Measurements from ENCODE around the gene TNNT2. TPM values are rescaled to one million over a fixed set of nuclear protein-coding genes. Genes with fewer than 3 reads are reported as not detected.
A peak's percentile ranks its signal among the peaks of the same experiment; 100 is the strongest.

Gene TNNT2
- total and polyA plus RNA-seq, 9 donors: 408 to 1,212 (median 904) TPM

DNA sequence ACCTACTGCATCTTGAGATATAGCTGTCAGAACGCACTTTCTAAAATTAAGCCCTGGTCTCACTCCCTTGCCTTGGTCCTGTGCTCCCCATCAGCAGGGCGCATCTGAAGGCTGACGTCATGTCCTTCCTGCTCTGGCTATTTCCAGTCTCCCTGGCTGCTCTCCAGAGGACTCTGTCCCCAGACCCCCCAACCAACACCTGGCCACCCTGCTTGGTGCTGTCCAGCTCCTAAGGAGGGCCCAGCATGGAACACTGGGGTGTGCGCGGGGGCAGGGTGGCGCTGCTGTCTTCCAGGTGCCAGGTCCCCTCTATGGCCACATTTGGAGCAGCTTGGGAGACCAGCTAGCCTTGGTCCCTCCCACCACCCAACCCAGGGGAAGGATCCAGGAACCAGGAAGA, 8.3 kb downstream of the TNNT2 start:
- Histone ChIP-seq H3K4me3 (ENCODE audit: low read length) (no peak overlapping the region), H3K9me3 (replicated peaks; ENCODE audit: control insufficient read depth, low read depth, low read length) (no peaks in the 10 kb centered on the region), H3K27ac (ENCODE audit: low read length) (no peak overlapping the region), H3K36me3 (ENCODE audit: control insufficient read depth, insufficient read depth, low read length) (peaks cover 68% of the 10 kb centered on the region), H3K4me1 (ENCODE audit: control insufficient read depth, insufficient read depth, low read length) (peaks cover 59% of the 10 kb centered on the region), H3K27me3 (ENCODE audit: control insufficient read depth, insufficient read depth, low read length) (no peaks in the 10 kb centered on the region)
- 37% methylated on average over 3 of the region's 6 CpGs for WGBS (ENCODE audit: insufficient coverage)
- DNase-seq: peak; percentile 63

DNA sequence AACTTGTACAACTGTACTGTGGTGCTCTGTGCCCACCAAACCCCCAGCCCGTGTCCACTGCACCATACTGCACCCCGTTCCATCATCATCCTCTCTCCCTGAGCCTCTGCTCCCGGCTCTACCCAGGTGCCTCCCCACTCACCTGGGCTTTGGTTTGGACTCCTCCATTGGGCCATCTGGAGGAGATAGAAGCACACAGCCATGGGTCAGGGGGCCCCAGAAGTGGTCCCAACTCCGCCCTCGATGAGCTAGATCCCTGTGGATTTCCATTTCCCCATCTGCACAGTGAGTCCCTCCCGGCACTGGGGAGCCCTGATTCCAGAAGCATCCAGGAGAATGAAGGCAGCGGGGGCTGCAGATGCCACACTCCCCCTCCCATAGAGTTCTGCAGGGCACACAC, 10.8 kb downstream of the TNNT2 start:
- H3K4me3 ChIP-seq (ENCODE audit: low read length): no peak overlapping the region
- 76% methylated on average over 7 of the region's 7 CpGs for WGBS (ENCODE audit: insufficient coverage)
- H3K27me3 ChIP-seq (ENCODE audit: control insufficient read depth, insufficient read depth, low read length): no peaks in the 10 kb centered on the region
- H3K36me3 ChIP-seq (ENCODE audit: control insufficient read depth, insufficient read depth, low read length): peaks cover 74% of the 10 kb centered on the region
- no peak for DNase-seq
- H3K9me3 ChIP-seq (replicated peaks; ENCODE audit: control insufficient read depth, low read depth, low read length): no peaks in the 10 kb centered on the region
- H3K27ac ChIP-seq (ENCODE audit: low read length): no peak overlapping the region
- H3K4me1 ChIP-seq (ENCODE audit: control insufficient read depth, insufficient read depth, low read length): peaks cover 47% of the 10 kb centered on the region

DNA sequence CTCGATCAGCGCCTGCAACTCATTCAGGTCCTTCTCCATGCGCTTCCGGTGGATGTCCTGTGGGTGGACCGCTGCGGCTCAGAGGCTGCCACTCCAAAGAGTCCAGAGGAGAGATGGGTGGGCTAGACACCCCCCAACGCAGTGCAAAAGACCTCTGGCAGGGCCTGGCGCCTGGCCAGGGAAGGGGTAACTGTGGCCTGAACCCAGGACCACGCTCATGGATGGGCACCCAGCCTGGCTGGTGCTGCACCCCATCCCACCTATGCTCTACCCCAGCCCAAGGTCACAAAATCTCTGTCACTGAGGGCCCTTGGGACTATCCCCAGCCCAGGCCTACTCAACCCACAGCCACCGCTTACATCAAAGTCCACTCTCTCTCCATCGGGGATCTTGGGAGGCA, 12.2 kb downstream of the TNNT2 start:
- Histone ChIP-seq H3K27me3 (ENCODE audit: control insufficient read depth, insufficient read depth, low read length) (no peaks in the 10 kb centered on the region), H3K9me3 (replicated peaks; ENCODE audit: control insufficient read depth, low read depth, low read length) (no peaks in the 10 kb centered on the region), H3K27ac (ENCODE audit: low read length) (no peak overlapping the region), H3K4me3 (ENCODE audit: low read length) (no peak overlapping the region), H3K4me1 (ENCODE audit: control insufficient read depth, insufficient read depth, low read length) (peaks cover 44% of the 10 kb centered on the region), H3K36me3 (ENCODE audit: control insufficient read depth, insufficient read depth, low read length) (peaks cover 78% of the 10 kb centered on the region)
- no peak for DNase-seq
- whole genome bisulfite sequencing (ENCODE audit: insufficient coverage): 81% methylated on average over 9 of the region's 11 CpGs

DNA sequence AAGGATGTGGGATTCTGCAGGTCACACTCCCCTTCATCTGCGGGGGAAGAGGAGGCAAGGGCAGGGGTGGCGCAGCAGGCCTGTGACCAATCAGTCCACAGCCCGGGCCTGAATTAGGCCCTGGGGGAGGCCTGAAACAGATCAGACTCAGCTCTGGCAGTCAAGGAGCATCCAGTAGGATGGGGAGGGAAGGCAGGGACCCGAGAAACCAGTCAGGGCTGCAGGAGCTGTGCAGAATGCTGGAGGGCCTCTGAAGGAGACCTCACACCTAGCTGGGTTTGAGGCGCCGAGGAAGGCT, 12.7 kb downstream of the TNNT2 start:
- Histone ChIP-seq H3K4me3 (ENCODE audit: low read length) (no peak overlapping the region), H3K36me3 (ENCODE audit: control insufficient read depth, insufficient read depth, low read length) (peaks cover 78% of the 10 kb centered on the region), H3K27ac (ENCODE audit: low read length) (no peak overlapping the region), H3K9me3 (replicated peaks; ENCODE audit: control insufficient read depth, low read depth, low read length) (no peaks in the 10 kb centered on the region), H3K27me3 (ENCODE audit: control insufficient read depth, insufficient read depth, low read length) (no peaks in the 10 kb centered on the region), H3K4me1 (ENCODE audit: control insufficient read depth, insufficient read depth, low read length) (peaks cover 43% of the 10 kb centered on the region)
- no peak for DNase-seq
- 45% methylated on average over 5 of the region's 6 CpGs for WGBS (ENCODE audit: insufficient coverage)

DNA sequence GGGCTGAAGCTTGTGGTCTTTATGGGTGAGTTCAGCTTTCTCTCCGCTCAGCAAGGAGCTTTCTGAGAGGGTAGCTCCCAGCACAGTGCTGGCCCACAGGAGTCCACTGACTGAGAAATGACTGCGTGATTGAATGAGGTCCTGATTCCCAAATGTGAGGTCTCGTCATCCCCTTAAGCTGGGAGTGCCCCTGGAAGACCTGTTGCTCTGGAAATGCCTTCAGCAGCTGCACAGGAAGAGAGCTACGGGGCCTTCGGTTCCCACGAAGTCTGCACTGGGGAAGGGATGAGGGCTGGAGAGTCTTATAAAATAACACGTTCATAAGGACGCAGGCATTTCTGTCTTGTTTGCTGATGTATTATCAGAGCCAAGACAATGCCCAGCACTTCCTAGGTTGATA, 14.0 kb downstream of the TNNT2 start:
- Histone ChIP-seq H3K27ac (ENCODE audit: low read length) (no peak overlapping the region), H3K36me3 (ENCODE audit: control insufficient read depth, insufficient read depth, low read length) (peaks cover 80% of the 10 kb centered on the region)
- peak; percentile 50 for DNase-seq

DNA sequence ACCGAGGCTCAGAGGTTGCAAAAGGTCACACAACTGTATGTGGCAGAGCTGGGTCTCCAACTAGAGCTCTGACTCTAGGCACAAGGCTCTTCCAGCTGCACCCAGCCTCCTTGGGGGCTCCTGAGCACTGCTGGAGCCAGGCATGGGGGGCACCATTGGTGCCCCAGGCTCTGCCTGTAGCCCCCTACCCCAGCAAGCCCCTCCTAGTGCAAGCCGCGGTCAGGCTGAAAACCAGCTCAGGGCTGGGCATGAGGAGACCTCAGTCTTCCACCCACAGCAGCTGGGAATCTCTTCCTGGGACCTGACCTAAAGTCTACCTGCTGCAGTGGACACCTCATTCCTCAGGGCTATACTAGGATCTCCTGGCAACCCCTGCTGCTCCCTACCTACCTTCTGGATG, 14.6 kb downstream of the TNNT2 start:
- WGBS (ENCODE audit: insufficient coverage): 90% methylated on average over 3 of the region's 3 CpGs
- DNase-seq: no peak
- no peak overlapping the region for H3K27ac ChIP-seq (ENCODE audit: low read length)
- H3K4me3 ChIP-seq (ENCODE audit: low read length): no peak overlapping the region
- H3K27me3 ChIP-seq (ENCODE audit: control insufficient read depth, insufficient read depth, low read length): no peaks in the 10 kb centered on the region
- no peaks in the 10 kb centered on the region for H3K9me3 ChIP-seq (replicated peaks; ENCODE audit: control insufficient read depth, low read depth, low read length)
- peaks cover 35% of the 10 kb centered on the region for H3K4me1 ChIP-seq (ENCODE audit: control insufficient read depth, insufficient read depth, low read length)
- H3K36me3 ChIP-seq (ENCODE audit: control insufficient read depth, insufficient read depth, low read length): peaks cover 75% of the 10 kb centered on the region

More for the DNA sequence above, 14.0 kb downstream of the TNNT2 start:
- Histone ChIP-seq H3K4me1 (ENCODE audit: control insufficient read depth, insufficient read depth, low read length) (peaks cover 33% of the 10 kb centered on the region), H3K27me3 (ENCODE audit: control insufficient read depth, insufficient read depth, low read length) (no peaks in the 10 kb centered on the region), H3K9me3 (replicated peaks; ENCODE audit: control insufficient read depth, low read depth, low read length) (no peaks in the 10 kb centered on the region), H3K4me3 (ENCODE audit: low read length) (no peak overlapping the region)
- 40% methylated on average over 3 of the region's 8 CpGs for WGBS (ENCODE audit: insufficient coverage)

DNA sequence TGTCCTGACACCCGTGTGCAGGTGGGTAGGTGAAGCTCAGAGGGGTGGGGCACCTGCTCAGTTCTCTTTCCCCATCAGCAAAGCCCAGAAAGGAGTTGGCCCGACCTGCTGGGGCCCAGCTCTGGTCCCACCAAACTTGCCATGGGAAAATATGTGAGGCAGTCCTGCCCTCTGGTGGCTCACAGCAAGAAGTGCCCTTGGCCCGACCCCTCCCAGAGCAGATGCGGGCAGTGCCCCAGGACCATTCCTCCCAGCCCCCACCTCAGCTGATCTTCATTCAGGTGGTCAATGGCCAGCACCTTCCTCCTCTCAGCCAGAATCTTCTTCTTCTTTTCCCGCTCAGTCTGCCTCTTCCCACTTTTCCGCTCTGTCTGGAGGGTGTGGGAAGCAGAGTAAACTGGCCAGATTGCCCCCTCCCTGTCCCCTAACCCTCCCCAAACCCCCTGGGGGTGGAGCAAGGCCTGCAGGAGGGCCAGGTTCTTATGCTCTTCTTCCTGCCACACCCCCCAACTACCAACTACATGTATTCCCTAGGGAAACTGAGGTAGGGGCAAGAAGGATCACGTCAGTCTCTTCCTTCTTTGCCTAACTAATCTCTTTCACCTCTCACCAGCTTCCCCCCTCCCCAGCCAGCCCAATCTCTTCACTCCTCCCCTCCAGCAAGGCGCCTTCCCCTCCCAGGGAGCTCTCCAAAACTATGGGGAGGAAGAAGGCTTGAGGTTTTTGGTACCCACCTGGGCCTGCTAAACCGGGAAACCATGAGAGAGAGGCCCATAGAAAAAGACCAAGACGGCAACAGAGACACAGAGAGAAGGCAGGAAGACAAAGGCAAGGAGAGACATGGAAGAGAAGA, 15.6 kb downstream of the TNNT2 start:
- no peak for DNase-seq
- H3K27me3 ChIP-seq (ENCODE audit: control insufficient read depth, insufficient read depth, low read length): no peaks in the 10 kb centered on the region
- H3K4me3 ChIP-seq (ENCODE audit: low read length): no peak overlapping the region
- H3K9me3 ChIP-seq (replicated peaks; ENCODE audit: control insufficient read depth, low read depth, low read length): no peaks in the 10 kb centered on the region
- WGBS (ENCODE audit: insufficient coverage): 30% methylated on average over 4 of the region's 10 CpGs
- H3K4me1 ChIP-seq (ENCODE audit: control insufficient read depth, insufficient read depth, low read length): peaks cover 35% of the 10 kb centered on the region
- H3K27ac ChIP-seq (ENCODE audit: low read length): no peak overlapping the region
- peaks cover 66% of the 10 kb centered on the region for H3K36me3 ChIP-seq (ENCODE audit: control insufficient read depth, insufficient read depth, low read length)

DNA sequence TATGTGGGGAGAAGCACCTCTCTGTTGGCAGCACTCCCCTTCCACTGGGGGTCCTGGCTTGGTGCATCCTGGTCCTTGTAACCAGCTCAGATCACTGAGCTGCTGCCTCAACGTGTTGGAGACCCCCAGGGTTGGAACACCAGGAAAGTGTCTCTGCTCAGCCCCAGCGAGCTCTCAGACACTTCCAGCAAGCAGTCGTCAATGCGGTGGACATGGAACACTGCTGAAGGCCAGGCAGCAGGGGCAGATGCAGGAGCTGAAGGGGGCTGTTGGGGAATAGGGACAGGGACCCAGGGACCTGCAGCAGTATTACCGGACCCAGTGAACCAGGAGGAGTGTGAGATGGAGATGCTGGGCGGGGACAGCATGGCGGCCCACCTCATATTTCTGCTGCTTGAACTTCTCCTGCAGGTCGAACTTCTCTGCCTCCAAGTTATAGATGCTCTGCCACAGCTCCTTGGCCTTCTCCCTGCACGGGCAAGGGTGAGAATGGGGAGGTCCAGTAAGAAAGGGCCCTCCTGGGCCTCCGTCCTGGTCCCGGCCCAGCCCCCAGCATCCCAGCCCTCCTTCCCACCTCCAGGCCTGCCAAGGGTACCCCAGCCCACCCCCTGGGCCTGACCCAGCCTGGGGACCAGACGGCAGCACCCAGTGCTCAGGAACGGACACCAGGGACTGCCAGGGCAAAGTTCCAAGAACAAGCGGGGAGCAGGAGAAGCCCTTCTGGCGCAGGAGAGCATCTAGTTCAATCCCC, 16.4 kb downstream of the TNNT2 start:
- 86% methylated on average over 7 of the region's 15 CpGs for WGBS (ENCODE audit: insufficient coverage)
- Histone ChIP-seq H3K36me3 (ENCODE audit: control insufficient read depth, insufficient read depth, low read length) (peaks cover 63% of the 10 kb centered on the region), H3K9me3 (replicated peaks; ENCODE audit: control insufficient read depth, low read depth, low read length) (no peaks in the 10 kb centered on the region), H3K4me3 (ENCODE audit: low read length) (no peak overlapping the region), H3K4me1 (ENCODE audit: control insufficient read depth, insufficient read depth, low read length) (peaks cover 35% of the 10 kb centered on the region), H3K27me3 (ENCODE audit: control insufficient read depth, insufficient read depth, low read length) (no peaks in the 10 kb centered on the region), H3K27ac (ENCODE audit: low read length) (no peak overlapping the region)
- DNase-seq: no peak

DNA sequence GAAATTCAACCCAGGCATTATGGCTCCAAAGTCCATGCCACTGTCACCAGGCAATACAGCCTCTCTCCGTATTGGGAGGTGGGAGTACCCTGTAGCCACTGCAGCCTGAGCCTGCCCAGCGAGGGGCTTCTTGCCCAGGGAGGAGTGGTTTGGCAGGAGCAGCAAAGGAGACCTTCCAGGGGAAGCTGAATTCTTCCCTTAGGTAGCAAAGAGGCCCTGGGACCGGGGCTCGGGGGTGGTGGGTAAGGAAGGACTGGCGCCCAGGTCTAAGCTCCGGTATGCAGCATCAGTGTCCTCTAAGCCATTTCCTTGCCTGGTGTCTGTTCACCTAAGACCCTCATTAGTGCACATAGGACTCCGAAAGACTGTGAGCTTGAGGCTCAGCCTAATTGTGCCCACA, 17.0 kb downstream of the TNNT2 start:
- no peak overlapping the region for H3K27ac ChIP-seq (ENCODE audit: low read length)
- no peak for DNase-seq
- no peak overlapping the region for H3K4me3 ChIP-seq (ENCODE audit: low read length)
- H3K4me1 ChIP-seq (ENCODE audit: control insufficient read depth, insufficient read depth, low read length): peaks cover 32% of the 10 kb centered on the region
- peaks cover 59% of the 10 kb centered on the region for H3K36me3 ChIP-seq (ENCODE audit: control insufficient read depth, insufficient read depth, low read length)
- H3K27me3 ChIP-seq (ENCODE audit: control insufficient read depth, insufficient read depth, low read length): no peaks in the 10 kb centered on the region
- no peaks in the 10 kb centered on the region for H3K9me3 ChIP-seq (replicated peaks; ENCODE audit: control insufficient read depth, low read depth, low read length)
- WGBS (ENCODE audit: insufficient coverage): 78% methylated on average over 1 of the region's 7 CpGs

DNA sequence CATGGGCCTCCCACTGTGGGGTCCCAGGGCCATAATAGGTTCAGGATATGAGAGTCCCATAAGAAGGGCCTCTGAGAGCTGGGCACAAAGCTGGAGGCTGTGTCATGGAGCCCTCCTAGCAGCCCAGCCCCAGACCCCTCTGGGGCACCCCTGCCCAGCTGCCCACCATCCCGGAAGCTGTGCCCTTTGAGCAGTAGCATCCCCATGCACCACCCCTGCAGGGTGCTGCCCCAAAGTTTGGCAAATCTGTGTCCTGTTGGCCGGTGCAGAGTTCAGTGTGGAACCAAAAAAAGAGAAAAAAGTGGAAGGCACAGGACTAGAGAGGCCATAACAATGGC, 17.6 kb downstream of the TNNT2 start:
- H3K36me3 ChIP-seq (ENCODE audit: control insufficient read depth, insufficient read depth, low read length): peaks cover 52% of the 10 kb centered on the region
- no peaks in the 10 kb centered on the region for H3K27me3 ChIP-seq (ENCODE audit: control insufficient read depth, insufficient read depth, low read length)
- WGBS (ENCODE audit: insufficient coverage): 80% methylated on average over 2 of the region's 2 CpGs
- DNase-seq: no peak
- H3K27ac ChIP-seq (ENCODE audit: low read length): no peak overlapping the region
- no peaks in the 10 kb centered on the region for H3K9me3 ChIP-seq (replicated peaks; ENCODE audit: control insufficient read depth, low read depth, low read length)
- peaks cover 25% of the 10 kb centered on the region for H3K4me1 ChIP-seq (ENCODE audit: control insufficient read depth, insufficient read depth, low read length)
- no peak overlapping the region for H3K4me3 ChIP-seq (ENCODE audit: low read length)
